IMR-90 (cell line): ENCODE data around the gene EXOC6. TPM values are rescaled to one million over a fixed set of nuclear protein-coding genes. Genes with fewer than 3 reads are reported as not detected.
A peak's percentile ranks its signal among the peaks of the same experiment; 100 is the strongest.

Experiments used
- ATAC-seq: fragments of 200-7000 bp; cut with Tn5 transposase; 2 replicates; pipeline ENCODE4 v1.9.1; 2020; ENCODE audit warnings: low read depth, mild to moderate bottlenecking, moderate library complexity
- BruUV-seq: library from RNA; stranded (reverse); fragments of 400-500 nt; replicated peaks from 2 replicates; lab custom pipeline; 2021; lab: Mats Ljungman, UMichigan
- CTCF ChIA-PET: fragments of 300-600 bp; formaldehyde crosslinking; extraction: SDS; loops from one replicate; lab custom pipeline; 2021; ENCODE audit warnings: antibody characterized with exemption; lab: Yijun Ruan, JAX
- POLR2A ChIA-PET: fragments of 300-600 bp; sonication (Branson Sonifier 250); formaldehyde crosslinking; loops from one replicate; lab custom pipeline; 2022; ENCODE audit warnings: antibody characterized with exemption; ENCODE audit not compliant: unreplicated experiment; lab: Charles Lee
- DNase-seq: peaks from one replicate; pipeline ENCODE4 v3.0.0; 2013
- H2AFZ ChIP-seq: replicated peaks from 2 replicates; pipeline ENCODE3; 2013; ENCODE audit warnings: low read length, mild to moderate bottlenecking; ENCODE audit not compliant: poor library complexity
- H2AK5ac ChIP-seq: 2 replicates; pipeline ENCODE4 v1.6.1; 2013; ENCODE audit warnings: low read depth, low read length, inconsistent platforms
- H2AK9ac ChIP-seq: replicated peaks from 2 replicates; pipeline ENCODE3; 2013; ENCODE audit warnings: mild to moderate bottlenecking, low read depth, low read length, moderate library complexity; ENCODE audit not compliant: poor library complexity
- H2BK120ac ChIP-seq: 2 replicates; pipeline ENCODE4 v1.6.1; 2013; ENCODE audit warnings: low read depth, low read length, inconsistent platforms
- H2BK15ac ChIP-seq: 3 replicates; pipeline ENCODE4 v1.6.1; 2013; ENCODE audit warnings: low read depth, low read length, inconsistent platforms
- H2BK20ac ChIP-seq: 2 replicates; pipeline ENCODE4 v1.6.1; 2013; ENCODE audit warnings: low read depth, mild to moderate bottlenecking, inconsistent platforms, low read length, moderate library complexity
- H2BK5ac ChIP-seq: 2 replicates; pipeline ENCODE4 v1.6.1; 2013; ENCODE audit warnings: mild to moderate bottlenecking, low read depth, low read length, inconsistent platforms; ENCODE audit not compliant: poor library complexity, severe bottlenecking
- H3K14ac ChIP-seq: replicated peaks from 2 replicates; pipeline ENCODE4 v1.6.1; 2013; ENCODE audit warnings: low read depth, low read length, inconsistent platforms
- H3K18ac ChIP-seq: 2 replicates; pipeline ENCODE4 v1.6.1; 2013; ENCODE audit warnings: low read depth, low read length, control low read depth
- H3K23ac ChIP-seq: 2 replicates; pipeline ENCODE4 v1.6.1; 2013; ENCODE audit warnings: low read depth, low read length, inconsistent platforms
- H3K27ac ChIP-seq: 2 replicates; pipeline ENCODE4 v1.5.1; 2013; ENCODE audit warnings: mild to moderate bottlenecking, control low read depth, low read length; ENCODE audit not compliant: insufficient read depth
- H3K27me3 ChIP-seq: 2 replicates; pipeline ENCODE4 v1.6.1; 2013; ENCODE audit warnings: low read length; ENCODE audit not compliant: control insufficient read depth, insufficient read depth
- H3K36me3 ChIP-seq: 2 replicates; pipeline ENCODE4 v1.6.1; 2013; ENCODE audit warnings: low read length, mixed read lengths; ENCODE audit not compliant: control insufficient read depth, insufficient read depth
- H3K4ac ChIP-seq: 2 replicates; pipeline ENCODE4 v1.6.1; 2013; ENCODE audit warnings: low read depth, low read length, inconsistent platforms
- H3K4me1 ChIP-seq: 2 replicates; pipeline ENCODE4 v1.6.1; 2013; ENCODE audit warnings: low read length, mixed read lengths; ENCODE audit not compliant: control insufficient read depth, insufficient read depth
- H3K4me2 ChIP-seq: 2 replicates; pipeline ENCODE4 v1.6.1; 2013; ENCODE audit warnings: low read depth, mild to moderate bottlenecking, control low read depth, low read length, moderate library complexity
- H3K4me3 ChIP-seq: 2 replicates; pipeline ENCODE4 v1.5.1; 2013; ENCODE audit warnings: low read depth, mild to moderate bottlenecking, control low read depth, low read length, moderate library complexity; ENCODE audit not compliant: insufficient read depth
- H3K56ac ChIP-seq: 2 replicates; pipeline ENCODE4 v1.6.1; 2013; ENCODE audit warnings: low read length, inconsistent platforms; ENCODE audit not compliant: insufficient read depth; ENCODE audit errors: extremely low read depth
- H3K79me1 ChIP-seq, 2 experiments: 2 replicates each; pipeline ENCODE4 v1.6.1; 2013; ENCODE audit warnings: low read length in 2 of 2, inconsistent platforms in 1 of 2, low read depth in 1 of 2
- H3K9ac ChIP-seq: 2 replicates; pipeline ENCODE4 v1.6.1; 2013; ENCODE audit warnings: low read depth, low read length, control low read depth
- H3K9me1 ChIP-seq: 2 replicates; pipeline ENCODE4 v1.6.1; 2013; ENCODE audit warnings: low read length, inconsistent platforms; ENCODE audit not compliant: insufficient read depth
- H3K9me3 ChIP-seq: 2 replicates; pipeline ENCODE4 v1.6.1; 2013; ENCODE audit warnings: low read length; ENCODE audit not compliant: control insufficient read depth, insufficient read depth
- H4K20me1 ChIP-seq: 2 replicates; pipeline ENCODE4 v1.6.1; 2013; ENCODE audit warnings: low read length, inconsistent platforms; ENCODE audit not compliant: insufficient read depth
- H4K5ac ChIP-seq: 2 replicates; pipeline ENCODE4 v1.6.1; 2013; ENCODE audit warnings: mild to moderate bottlenecking, low read depth, low read length, control low read depth
- H4K8ac ChIP-seq, 2 experiments: 2 replicates each; pipeline ENCODE4 v1.6.1; 2013; ENCODE audit warnings: low read depth in 2 of 2, low read length in 2 of 2, control low read depth in 1 of 2, inconsistent platforms in 1 of 2
- H4K91ac ChIP-seq: 2 replicates; pipeline ENCODE4 v1.6.1; 2013; ENCODE audit warnings: low read depth, low read length, inconsistent platforms; ENCODE audit not compliant: insufficient read depth
- CEBPB ChIP-seq: IDR thresholded peaks from 2 replicates; pipeline ENCODE4 v1.6.1; 2012; ENCODE audit warnings: low read depth, low read length, improper control_type of control experiment
- WGBS, 2 experiments: methylation state at CpG; one replicate each; pipeline versions ENCODE4 v1.1.5 to v1.1.7; 2013; ENCODE audit warnings: missing lambda C conversion rate in 2 of 2; ENCODE audit not compliant: insufficient read length in 1 of 2; ENCODE audit errors: extremely low coverage in 2 of 2; 5-methylcytosine and 5-hydroxymethylcytosine counted together
- dilution Hi-C: fragments of 300-500 bp; cut with HindIII; formaldehyde crosslinking; loops from one replicate; pipeline ENCODE4 v1.14.3; 2018; ENCODE audit warnings: low sequenced_read_pairs; ENCODE audit not compliant: unreplicated experiment
- in situ Hi-C: fragments of 300-500 bp; cut with MboI; formaldehyde crosslinking; loops from 3 replicates; pipeline ENCODE4 v1.14.3; 2019; ENCODE audit warnings: low sequenced_read_pairs, inconsistent platforms, mixed read lengths
- intact Hi-C: fragments of 100-400 bp; cut with micrococcal nuclease; formaldehyde crosslinking; loops from 2 replicates; pipeline ENCODE4 v1.10.0; 2022
- polyA plus RNA-seq, 3 experiments: library from polyadenylated mRNA; depleted of rRNA; stranded (reverse); fragments of >200 nt; gene quantifications; 2 replicates each; pipeline ENCODE4 v1.2.3, GENCODE V29; 2012; ENCODE audit warnings: low replicate concordance in 1 of 3
- total RNA-seq: library from RNA; depleted of rRNA; stranded (reverse); fragments of >200 nt; gene quantifications from 2 replicates; pipeline ENCODE4 v1.2.3, GENCODE V29; 2012
- TF ChIP-seq, protein P1 (sequence below): conservative IDR thresholded peaks from 2 replicates; pipeline ENCODE4 v1.5.1; 2012; ENCODE audit warnings: mild to moderate bottlenecking, low read depth, low read length, improper control_type of control experiment

Gene EXOC6
- total and polyA plus RNA-seq, 2 of the 4 experiments (the other 2 are of a cell fraction), result 4.5 to 11.5 TPM

DNA sequence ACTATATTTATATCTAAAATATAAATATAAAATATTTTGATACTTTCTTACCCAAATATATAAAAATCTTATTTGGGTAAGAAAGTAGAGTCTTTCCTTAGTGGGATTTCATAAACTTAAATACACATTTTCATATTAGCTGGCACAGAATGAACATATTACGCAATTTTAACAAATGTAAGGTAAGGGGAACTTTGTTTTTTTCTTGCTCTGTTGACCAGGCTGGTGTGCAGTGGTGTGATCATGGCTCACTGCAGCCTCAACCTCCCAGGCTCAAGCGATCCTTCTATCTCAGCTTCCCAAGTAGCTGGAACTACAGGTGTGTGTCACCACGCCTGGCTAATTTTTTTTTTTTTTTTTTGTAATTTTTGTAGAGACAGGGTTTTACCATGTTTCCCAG, 243.6 kb downstream of the EXOC6 start:
- peak; percentile 84 for TF ChIP-seq CEBPB
- TF ChIP-seq, protein P1, sequence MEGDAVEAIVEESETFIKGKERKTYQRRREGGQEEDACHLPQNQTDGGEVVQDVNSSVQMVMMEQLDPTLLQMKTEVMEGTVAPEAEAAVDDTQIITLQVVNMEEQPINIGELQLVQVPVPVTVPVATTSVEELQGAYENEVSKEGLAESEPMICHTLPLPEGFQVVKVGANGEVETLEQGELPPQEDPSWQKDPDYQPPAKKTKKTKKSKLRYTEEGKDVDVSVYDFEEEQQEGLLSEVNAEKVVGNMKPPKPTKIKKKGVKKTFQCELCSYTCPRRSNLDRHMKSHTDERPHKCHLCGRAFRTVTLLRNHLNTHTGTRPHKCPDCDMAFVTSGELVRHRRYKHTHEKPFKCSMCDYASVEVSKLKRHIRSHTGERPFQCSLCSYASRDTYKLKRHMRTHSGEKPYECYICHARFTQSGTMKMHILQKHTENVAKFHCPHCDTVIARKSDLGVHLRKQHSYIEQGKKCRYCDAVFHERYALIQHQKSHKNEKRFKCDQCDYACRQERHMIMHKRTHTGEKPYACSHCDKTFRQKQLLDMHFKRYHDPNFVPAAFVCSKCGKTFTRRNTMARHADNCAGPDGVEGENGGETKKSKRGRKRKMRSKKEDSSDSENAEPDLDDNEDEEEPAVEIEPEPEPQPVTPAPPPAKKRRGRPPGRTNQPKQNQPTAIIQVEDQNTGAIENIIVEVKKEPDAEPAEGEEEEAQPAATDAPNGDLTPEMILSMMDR, result no peak
- BruUV-seq, result no TSS peak

More for the DNA sequence above, 243.6 kb downstream of the EXOC6 start:
- Histone ChIP-seq H3K9me3 (no peaks in the 10 kb centered on the region), H2BK15ac (no peak overlapping the region), H3K56ac (no peak overlapping the region), H3K18ac (no peak overlapping the region), H3K4me3 (no peak overlapping the region), H4K5ac (no peak overlapping the region), H3K9ac (no peak overlapping the region), H3K27me3 (peaks cover 16% of the 10 kb centered on the region), H2BK120ac (no peak overlapping the region), H3K23ac (no peak overlapping the region), H2AK5ac (no peak overlapping the region), H3K27ac (no peak overlapping the region), H2BK20ac (no peak overlapping the region), H3K4ac (no peak overlapping the region), H3K36me3 (no peaks in the 10 kb centered on the region), H3K79me1 (no peaks in the 10 kb centered on the region), H3K4me1 (no peaks in the 10 kb centered on the region), H3K9me1 (no peaks in the 10 kb centered on the region; the same call in 1 of the 2 replicates), H2BK5ac (no peak overlapping the region), H4K20me1 (no peaks in the 10 kb centered on the region), H4K91ac (no peak overlapping the region), H3K4me2 (no peak overlapping the region), H2AFZ (no peak overlapping the region), H3K14ac (no peak overlapping the region), H4K8ac (no peak overlapping the region), H2AK9ac (no peak overlapping the region)
- ChIA-PET CTCF (interaction anchor here (0.8 kb wide), 1 partner anchor 12 kb away, joined by 4 read pairs; no protein-coding TSS in a partner anchor), POLR2A (no interaction called here)
- dilution Hi-C loops, result no loop called here
- WGBS, 2 experiments, result no CpG with 5 or more reads among the region's 3 CpGs
- intact Hi-C loops, result no loop called here
- in situ Hi-C loops, result no loop called here
- DNase-seq, result no peak
- no peak for ATAC-seq
